Stimulated activated CD4-positive, alpha-beta T cell treated with anti-CD3 and anti-CD28 coated beads, Interleukin-4, amount 100 ng/mL, for 1 hour (primary cell): Measurements from ENCODE around the gene SLC12A6.

Experiments
- DNase-seq: peaks from one replicate; pipeline ENCODE4 v3.0.0-alpha.2; 2020

SLC12A6 gene

DNA sequence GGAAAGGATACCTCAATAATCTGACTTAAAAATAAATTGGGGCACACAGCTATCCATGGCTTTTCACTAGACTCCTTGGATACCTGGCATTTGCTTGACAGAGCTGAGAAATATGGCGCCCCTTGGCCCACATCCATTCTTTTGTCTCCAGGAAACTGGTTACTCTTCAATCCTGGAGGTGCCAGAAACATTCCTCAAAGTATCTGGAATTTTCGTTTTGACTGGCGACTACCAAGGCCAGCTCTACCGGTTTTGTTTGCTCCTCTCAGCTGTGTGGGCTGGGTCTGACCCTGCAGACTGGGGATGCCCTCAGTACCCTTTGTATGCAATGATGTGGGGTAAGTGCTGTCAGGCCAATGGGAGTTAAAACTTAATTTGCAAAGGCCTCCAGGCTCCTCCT, 154.6 kb downstream of the SLC12A6 start:
- DNase-seq, result no peak
